OCI-LY1 (cell line): Measurements from ENCODE around the gene BMF.

Experiments used
- H2AFZ ChIP-seq: fragments of 200-600 bp; sonication (generic), shearing (Covaris generic); 2 replicates; pipeline ENCODE4 v1.6.0; 2014; ENCODE audit warnings: antibody characterized with exemption, mild to moderate bottlenecking, low read length
- H3F3A ChIP-seq: fragments of 200-600 bp; sonication (generic), shearing (Covaris generic); 2 replicates; pipeline ENCODE4 v1.6.0; 2014; ENCODE audit warnings: mild to moderate bottlenecking, antibody characterized with exemption, low read length, moderate library complexity; ENCODE audit not compliant: insufficient read depth
- H3K27ac ChIP-seq: fragments of 200-600 bp; sonication (generic); 2 replicates; pipeline ENCODE4 v1.5.1; 2014; ENCODE audit warnings: low read length, mixed run types, mild to moderate bottlenecking, low read depth; ENCODE audit not compliant: poor library complexity, severe bottlenecking
- H3K27me3 ChIP-seq: fragments of 200-600 bp; sonication (generic); 2 replicates; pipeline ENCODE4 v1.6.0; 2014; ENCODE audit warnings: antibody characterized with exemption, mild to moderate bottlenecking, low read length, moderate library complexity; ENCODE audit not compliant: insufficient read depth
- H3K36me3 ChIP-seq: fragments of 200-600 bp; sonication (generic); 2 replicates; pipeline ENCODE4 v1.6.1; 2014; ENCODE audit warnings: mild to moderate bottlenecking, antibody characterized with exemption, low read length, moderate library complexity, mixed read lengths; ENCODE audit not compliant: insufficient read depth
- H3K4me1 ChIP-seq: fragments of 200-600 bp; sonication (generic); 2 replicates; pipeline ENCODE4 v1.5.1; 2014; ENCODE audit warnings: mild to moderate bottlenecking, low read length, moderate library complexity; ENCODE audit not compliant: insufficient read depth, severe bottlenecking
- H3K4me2 ChIP-seq: fragments of 200-600 bp; sonication (generic), shearing (Covaris generic); 2 replicates; pipeline ENCODE4 v1.6.1; 2014; ENCODE audit warnings: low read length
- H3K4me3 ChIP-seq: fragments of 200-600 bp; sonication (generic); 2 replicates; pipeline ENCODE4 v1.5.1; 2014; ENCODE audit warnings: low read length, low read depth, mild to moderate bottlenecking, mixed read lengths; ENCODE audit not compliant: poor library complexity, severe bottlenecking
- H3K79me2 ChIP-seq: fragments of 200-600 bp; shearing (Covaris generic); 2 replicates; pipeline ENCODE4 v1.6.1; 2016; ENCODE audit warnings: mixed run types, low read length, mixed read lengths; ENCODE audit not compliant: insufficient read depth
- H3K9ac ChIP-seq: fragments of 200-600 bp; sonication (generic), shearing (Covaris generic); 2 replicates; pipeline ENCODE4 v1.6.1; 2014; ENCODE audit warnings: mild to moderate bottlenecking, low read length, mixed read lengths
- H3K9me2 ChIP-seq: fragments of 200-600 bp; sonication (generic), shearing (Covaris generic); 2 replicates; pipeline ENCODE4 v1.6.1; 2014; ENCODE audit warnings: low read depth, mild to moderate bottlenecking, low read length, mixed read lengths
- H3K9me3 ChIP-seq: fragments of 200-600 bp; shearing (Covaris generic); 2 replicates; pipeline ENCODE4 v1.6.1; 2014; ENCODE audit warnings: low read length, mixed read lengths
- H4K20me1 ChIP-seq: fragments of 200-600 bp; sonication (generic), shearing (Covaris generic); 2 replicates; pipeline ENCODE4 v1.6.0; 2016; ENCODE audit warnings: mild to moderate bottlenecking, low read length; ENCODE audit not compliant: insufficient read depth
- CTCF ChIP-seq: fragments of 200-600 bp; sonication (generic), shearing (Covaris generic); IDR thresholded peaks from 2 replicates; pipeline ENCODE4 v1.5.1; 2017; ENCODE audit warnings: mild to moderate bottlenecking, antibody characterized with exemption, low read length, moderate library complexity, mixed read lengths
- EZH2 ChIP-seq: fragments of 200-600 bp; sonication (generic), shearing (Covaris generic); IDR thresholded peaks from 2 replicates; pipeline ENCODE4 v1.8.0; 2017; ENCODE audit warnings: borderline replicate concordance, mixed run types, mild to moderate bottlenecking, antibody characterized with exemption, low read length, moderate library complexity, mixed read lengths

BMF gene

DNA sequence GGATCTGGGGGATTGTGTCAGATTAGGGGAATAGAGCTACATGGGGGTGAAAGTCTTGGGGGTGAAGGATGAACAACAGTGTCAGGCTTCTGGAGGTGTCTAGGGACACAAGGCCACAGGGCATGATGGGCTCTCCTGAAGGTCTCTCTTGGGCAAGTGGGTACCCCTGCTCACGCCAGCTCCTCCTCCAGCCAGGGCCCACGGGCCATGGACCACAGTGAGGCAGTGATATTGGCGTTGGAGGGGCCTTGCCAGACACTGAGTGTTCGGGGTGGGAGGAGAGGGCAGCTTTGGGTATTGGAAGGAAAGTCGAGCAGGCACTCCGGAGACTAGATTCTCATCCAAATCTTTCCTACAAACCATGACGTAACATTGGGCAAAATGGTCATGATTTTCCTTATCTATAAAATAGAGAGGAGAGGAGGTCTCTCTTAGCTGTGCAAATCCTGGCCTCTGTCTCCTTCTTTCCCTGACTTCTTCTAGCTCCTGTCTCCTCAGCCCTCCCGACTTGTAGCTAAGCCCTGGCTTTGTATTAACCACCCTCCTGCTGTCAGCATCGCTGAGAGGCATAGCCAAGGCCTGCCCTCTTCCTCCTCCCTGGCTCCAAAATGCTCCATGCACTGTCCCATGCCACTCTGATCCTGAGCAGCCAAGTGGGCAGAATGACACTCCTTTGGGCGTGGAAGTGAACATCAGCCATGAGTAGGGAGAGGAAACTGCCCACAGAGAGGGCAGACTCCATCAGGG lies 45.7 kb downstream of the BMF start:
- H3K27me3 ChIP-seq = no peaks in the 10 kb centered on the region
- H2AFZ ChIP-seq = no peak overlapping the region
- H4K20me1 ChIP-seq = no peaks in the 10 kb centered on the region
- H3K4me2 ChIP-seq = no peak overlapping the region
- no peaks in the 10 kb centered on the region for H3K36me3 ChIP-seq
- H3K79me2 ChIP-seq = no peaks in the 10 kb centered on the region
- no peaks in the 10 kb centered on the region for H3K9me2 ChIP-seq
- H3K9me3 ChIP-seq = no peaks in the 10 kb centered on the region
- no peak overlapping the region for H3K9ac ChIP-seq
- H3K4me1 ChIP-seq = peaks cover 31% of the 10 kb centered on the region
- TF ChIP-seq CTCF = no peak
- no peak for TF ChIP-seq EZH2
- H3F3A ChIP-seq = no peaks in the 10 kb centered on the region
- H3K4me3 ChIP-seq = no peak overlapping the region
- peak overlapping the region; percentile 93 for H3K27ac ChIP-seq

- H3K9me3 ChIP-seq = no peaks in the 10 kb centered on the region
- no peaks in the 10 kb centered on the region for H3K36me3 ChIP-seq
- H3F3A ChIP-seq = no peaks in the 10 kb centered on the region
- H3K27ac ChIP-seq = no peak overlapping the region
- no peaks in the 10 kb centered on the region for H4K20me1 ChIP-seq
- no peak overlapping the region for H2AFZ ChIP-seq
- H3K27me3 ChIP-seq = no peaks in the 10 kb centered on the region
- H3K9ac ChIP-seq = no peak overlapping the region
- H3K4me3 ChIP-seq = no peak overlapping the region
- no peaks in the 10 kb centered on the region for H3K9me2 ChIP-seq
- no peak overlapping the region for H3K4me2 ChIP-seq
- peaks cover 31% of the 10 kb centered on the region for H3K4me1 ChIP-seq
- no peaks in the 10 kb centered on the region for H3K79me2 ChIP-seq
- TF ChIP-seq EZH2 (no peak), CTCF (no peak)
Observed at GRCh38 chr15:40061212-40061901, 47.3 kb downstream of the BMF start.

- no peaks in the 10 kb centered on the region for H3K27me3 ChIP-seq
- H3F3A ChIP-seq = no peaks in the 10 kb centered on the region
- no peak overlapping the region for H3K4me2 ChIP-seq
- no peaks in the 10 kb centered on the region for H3K79me2 ChIP-seq
- no peaks in the 10 kb centered on the region for H3K36me3 ChIP-seq
- no peaks in the 10 kb centered on the region for H3K9me2 ChIP-seq
- no peaks in the 10 kb centered on the region for H3K9me3 ChIP-seq
- TF ChIP-seq CTCF (no peak), EZH2 (no peak)
- H3K9ac ChIP-seq = no peak overlapping the region
- peaks cover 34% of the 10 kb centered on the region for H3K4me1 ChIP-seq
- no peaks in the 10 kb centered on the region for H4K20me1 ChIP-seq
- H3K27ac ChIP-seq = no peak overlapping the region
- no peak overlapping the region for H3K4me3 ChIP-seq
- H2AFZ ChIP-seq = no peak overlapping the region
Observed at GRCh38 chr15:40060236-40060961, 48.3 kb downstream of the BMF start.
